Psoas muscle (tissue), 8 donors: ENCODE measurements around the gene KLHL29. TPM values are rescaled to one million over a fixed set of nuclear protein-coding genes. Genes with fewer than 3 reads are reported as not detected.

Source experiments
- ATAC-seq, 4 donors: fragments of 200-7000 bp; cut with Tn5 transposase; one replicate each; pipeline ENCODE4 v1.9.1; 2020; ENCODE audit warnings: moderate library complexity in 3 of 4, mild to moderate bottlenecking in 2 of 4
- DNase-seq, 2 donors: peaks; one replicate each; pipeline ENCODE4 v3.0.0-alpha.2; 2020
- H3K27ac ChIP-seq: fragments of 200-600 bp; one replicate; pipeline ENCODE4 v1.8.0; 2022
- H3K27me3 ChIP-seq, 3 donors: fragments of 200-600 bp in 1 of 3; one replicate each; pipeline versions ENCODE4 v1.6.1 to v1.8.0; 2013 to 2022; ENCODE audit warnings: low read length in 2 of 3, mild to moderate bottlenecking in 2 of 3, moderate library complexity in 1 of 3; ENCODE audit not compliant: insufficient read depth in 3 of 3
- H3K36me3 ChIP-seq, 2 donors: fragments of 200-600 bp in 1 of 2; one replicate each; pipeline versions ENCODE4 v1.6.1 to v1.8.0; 2013 to 2022; ENCODE audit warnings: low read depth in 1 of 2, mild to moderate bottlenecking in 1 of 2, moderate library complexity in 1 of 2; ENCODE audit not compliant: insufficient read depth in 1 of 2
- H3K4me1 ChIP-seq: fragments of 200-600 bp; one replicate; pipeline ENCODE4 v1.8.0; 2022
- H3K4me3 ChIP-seq: fragments of 200-600 bp; one replicate; pipeline ENCODE4 v1.8.0; 2022; ENCODE audit warnings: mild to moderate bottlenecking
- H3K9me3 ChIP-seq: fragments of 200-600 bp; one replicate; pipeline ENCODE4 v1.8.0; 2022
- WGBS, 3 donors: extraction: QIAGEN DNeasy Blood & Tissue Kit; methylation state at CpG; one replicate each; pipeline versions ENCODE4 v1.1.6 to v1.1.7; 2013; 5-methylcytosine and 5-hydroxymethylcytosine counted together
- intact Hi-C, 2 donors: fragments of 100-400 bp; cut with DNase I; formaldehyde crosslinking; loops; one replicate each; pipeline versions ENCODE4 v1.11.0 to v1.14.2; 2022
- polyA plus RNA-seq, 3 donors: library from polyadenylated mRNA; stranded (reverse); fragments of 200-250 nt; gene quantifications; one replicate each; pipeline ENCODE4 v1.2.3, GENCODE V29; 2013
- total RNA-seq, 4 donors: library from RNA; stranded (reverse); fragmentation: NEBNext Ultra II Directional in 2 of 4; extraction: Animal tissue kit (Norgen Biotek cat#: 25700) in 2 of 4; gene quantifications; one replicate each; pipeline versions ENCODE4 v1.2.1 to v1.2.4, GENCODE V29; 2021 to 2023
- TF ChIP-seq, protein P1 (sequence below): fragments of 200-600 bp; IDR thresholded peaks from one replicate; pipeline ENCODE4 v1.8.0; 2022; ENCODE audit warnings: antibody characterized with exemption
- donor health status: healthy with polysubstance abuse.
- donor health status: DM: no; HTN: no; CAD: no; lungs with moderate emphysema.
- donor health status: Bipolar disorder and iron deficiency.
- donor health status: healthy.
- donor health status: DM: yes; HTN: yes; CAD: no.
- donor health status: DM: no; HTN: no; CAD: no.
- donor health status: DM: no; HTN: no; CAD: no.
- donor health status: DM: yes; HTN: yes; CAD: no.

Gene KLHL29
- total and polyA plus RNA-seq, 7 donors = 4.4 to 14.1 (median 6.8) TPM

- H3K27me3 ChIP-seq = no peaks in the 10 kb centered on the region
- peaks cover 11% of the 10 kb centered on the region for H3K4me1 ChIP-seq
- DNase-seq = no peak
- TF ChIP-seq, protein P1, sequence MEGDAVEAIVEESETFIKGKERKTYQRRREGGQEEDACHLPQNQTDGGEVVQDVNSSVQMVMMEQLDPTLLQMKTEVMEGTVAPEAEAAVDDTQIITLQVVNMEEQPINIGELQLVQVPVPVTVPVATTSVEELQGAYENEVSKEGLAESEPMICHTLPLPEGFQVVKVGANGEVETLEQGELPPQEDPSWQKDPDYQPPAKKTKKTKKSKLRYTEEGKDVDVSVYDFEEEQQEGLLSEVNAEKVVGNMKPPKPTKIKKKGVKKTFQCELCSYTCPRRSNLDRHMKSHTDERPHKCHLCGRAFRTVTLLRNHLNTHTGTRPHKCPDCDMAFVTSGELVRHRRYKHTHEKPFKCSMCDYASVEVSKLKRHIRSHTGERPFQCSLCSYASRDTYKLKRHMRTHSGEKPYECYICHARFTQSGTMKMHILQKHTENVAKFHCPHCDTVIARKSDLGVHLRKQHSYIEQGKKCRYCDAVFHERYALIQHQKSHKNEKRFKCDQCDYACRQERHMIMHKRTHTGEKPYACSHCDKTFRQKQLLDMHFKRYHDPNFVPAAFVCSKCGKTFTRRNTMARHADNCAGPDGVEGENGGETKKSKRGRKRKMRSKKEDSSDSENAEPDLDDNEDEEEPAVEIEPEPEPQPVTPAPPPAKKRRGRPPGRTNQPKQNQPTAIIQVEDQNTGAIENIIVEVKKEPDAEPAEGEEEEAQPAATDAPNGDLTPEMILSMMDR = no peak
- no peak overlapping the region for H3K4me3 ChIP-seq
- intact Hi-C loops = no loop called here
- no peak overlapping the region for H3K27ac ChIP-seq
- ATAC-seq = peak in 1 of 4 donors; percentile 13
- H3K9me3 ChIP-seq = no peaks in the 10 kb centered on the region
- no peaks in the 10 kb centered on the region for H3K36me3 ChIP-seq
- 82 to 85% (median 85%) methylated on average over 14 of the region's 14 CpGs for WGBS, 3 donors
These were observed 16.6 kb downstream of the KLHL29 start for GRCh38 chr2:23401427-23402204.

DNA sequence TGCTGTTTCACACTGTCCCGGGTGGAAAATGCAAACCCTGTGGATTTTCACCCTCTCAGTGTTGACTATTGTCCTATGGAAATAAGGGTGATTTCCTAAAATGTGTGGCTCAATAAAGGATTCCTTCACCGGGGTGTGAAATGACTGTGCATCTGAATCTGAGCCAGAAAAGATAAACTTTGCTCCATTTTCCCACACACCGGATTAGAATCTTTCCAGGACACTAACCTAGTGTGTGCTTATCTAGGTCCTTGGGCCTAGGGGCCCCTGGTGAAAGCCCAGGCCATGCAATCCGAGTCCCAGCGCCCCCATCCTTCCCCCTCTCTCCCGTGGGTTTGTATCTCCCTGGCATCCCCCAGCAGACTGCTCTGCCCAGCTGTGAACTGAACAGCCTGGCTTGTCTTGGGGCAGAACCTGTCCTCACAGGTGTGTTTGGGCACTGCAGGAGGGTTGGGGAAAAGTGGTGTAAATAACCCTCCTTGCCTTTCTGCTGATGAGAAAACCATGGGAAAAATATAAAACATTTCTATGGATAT, 17.3 kb downstream of the KLHL29 start:
- TF ChIP-seq, protein P1 = no peak
- no peak for DNase-seq
- ATAC-seq = peak in 1 of 4 donors; percentile 15
- 71 to 82% (median 76%) methylated on average over 6 of the region's 6 CpGs for WGBS, 3 donors
- intact Hi-C loops = no loop called here
- Histone ChIP-seq H3K9me3 (no peaks in the 10 kb centered on the region), H3K4me1 (peaks cover 11% of the 10 kb centered on the region), H3K4me3 (no peak overlapping the region), H3K27ac (no peak overlapping the region), H3K36me3 (no peaks in the 10 kb centered on the region), H3K27me3 (no peaks in the 10 kb centered on the region)

DNA sequence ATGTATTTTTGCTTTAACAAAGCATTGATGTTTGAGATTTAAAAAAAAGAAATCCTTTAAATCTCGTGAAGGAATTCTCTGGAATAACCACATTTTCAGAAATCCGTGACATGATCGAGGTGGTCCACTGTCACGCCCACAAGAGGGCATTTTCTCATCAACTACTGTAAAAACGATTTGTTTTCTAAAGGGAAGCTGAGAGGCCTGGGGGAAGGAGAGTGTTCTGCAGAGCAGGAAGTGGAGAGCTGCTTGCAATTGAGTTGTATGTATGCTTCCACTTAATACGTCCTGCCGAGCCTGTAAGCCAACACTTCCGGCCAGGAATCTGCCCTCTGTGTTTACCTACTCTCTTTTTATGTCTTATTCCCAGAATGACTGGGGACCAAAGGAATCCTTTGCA, 19.4 kb downstream of the KLHL29 start:
- 16 to 23% (median 23%) methylated on average over 8 of the region's 8 CpGs for WGBS, 3 donors
- TF ChIP-seq, protein P1 = peak; percentile 19
- Histone ChIP-seq H3K36me3 (no peaks in the 10 kb centered on the region), H3K4me1 (peaks cover 11% of the 10 kb centered on the region), H3K27ac (no peak overlapping the region), H3K9me3 (no peaks in the 10 kb centered on the region), H3K4me3 (no peak overlapping the region), H3K27me3 (no peaks in the 10 kb centered on the region)
- ATAC-seq (peak in 3 of 4 donors; percentile 21 to 65 (median 43)), DNase-seq (no peak)
- intact Hi-C loops = no loop called here

GRCh38 chr2:23409248-23409647, 24.3 kb downstream of the KLHL29 start:
- Histone ChIP-seq H3K4me1 (peaks cover 5% of the 10 kb centered on the region), H3K36me3 (no peaks in the 10 kb centered on the region), H3K27me3 (no peaks in the 10 kb centered on the region), H3K9me3 (no peaks in the 10 kb centered on the region), H3K27ac (no peak overlapping the region), H3K4me3 (no peak overlapping the region)
- no peak for ATAC-seq
- WGBS, 3 donors = 95 to 100% (median 97%) methylated on average over 8 of the region's 8 CpGs
- intact Hi-C loops = no loop called here
- TF ChIP-seq, protein P1 = no peak
- DNase-seq = no peak
